ENCODE measurements around the gene CDH12. TPM values are rescaled to one million over a fixed set of nuclear protein-coding genes. Genes with fewer than 3 reads are reported as not detected.

The CDH12 gene
- total RNA-seq, 1 experiment from 2014 or later: not detected

DNA sequence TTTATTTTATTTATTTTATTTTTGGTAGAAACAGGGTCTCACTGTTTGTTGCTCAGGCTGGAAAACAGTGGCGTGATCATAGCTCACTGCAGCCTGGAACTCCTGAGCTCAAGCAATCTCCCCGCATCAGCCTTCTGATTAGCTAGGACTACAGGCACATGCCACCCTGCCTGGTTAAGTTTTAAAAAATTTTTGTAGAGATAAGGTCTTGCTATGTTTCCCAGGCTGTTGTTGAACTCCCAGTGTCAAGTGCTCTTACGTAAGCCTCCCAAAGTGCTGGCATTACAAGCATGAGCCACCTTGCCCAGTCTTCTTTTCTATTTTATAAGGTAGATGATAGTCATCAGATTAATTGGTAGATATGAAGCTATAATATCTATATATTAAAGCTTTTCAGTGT, 382.7 kb downstream of the CDH12 start:
- Histone ChIP-seq H3K4me1 (ENCODE audit: control insufficient read depth in 1 of 2, insufficient read depth in 2 of 2, low read length in 2 of 2) (no peaks in the 10 kb centered on the region), H2AFZ (ENCODE audit: low read depth, low read length, poor library complexity, severe bottlenecking) (no peak overlapping the region), H4K20me1 (ENCODE audit: insufficient read depth) (no peaks in the 10 kb centered on the region), H3K9me2 (ENCODE audit: insufficient read depth) (no peaks in the 10 kb centered on the region), H3K4me2 (ENCODE audit: low read length) (no peak overlapping the region), H3K9me3 (ENCODE audit: control insufficient read depth in 1 of 2, insufficient read depth in 1 of 2, low read depth in 1 of 2, low read length in 2 of 2) (peaks cover 19 to 36% of the 10 kb centered on the region in 2 experiments; a peak in 3 of 4 replicates), H3K27me3 (ENCODE audit: insufficient read depth, low read length) (no peaks in the 10 kb centered on the region), H3K9ac (ENCODE audit: low read length) (no peak overlapping the region), H3K79me2 (ENCODE audit: insufficient read depth, low read length) (no peaks in the 10 kb centered on the region), H3K4me3 (replicated peaks in 1 of 2; ENCODE audit: low read depth in 1 of 2, low read length in 2 of 2) (no peak overlapping the region), H3K27ac (ENCODE audit: low read depth, low read length) (no peak overlapping the region), H3K36me3 (ENCODE audit: control insufficient read depth in 1 of 2, insufficient read depth in 2 of 2, low read length in 2 of 2) (no peaks in the 10 kb centered on the region)
- ChIA-PET RAD21 (ENCODE audit: low non-redundant PET in 1 of 2, low total read pairs in 2 of 2, uncharacterized antibody in 2 of 2, unreplicated experiment in 2 of 2) (no interaction called here), POLR2A (no interaction called here), CTCF (no interaction called here)
- intact Hi-C loops (cut with micrococcal nuclease): no loop called here
- ATAC-seq: no peak
- BruUV-seq (replicated peaks): no TSS peak
- TF ChIP-seq, protein P1, sequence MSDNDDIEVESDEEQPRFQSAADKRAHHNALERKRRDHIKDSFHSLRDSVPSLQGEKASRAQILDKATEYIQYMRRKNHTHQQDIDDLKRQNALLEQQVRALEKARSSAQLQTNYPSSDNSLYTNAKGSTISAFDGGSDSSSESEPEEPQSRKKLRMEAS (IDR thresholded peaks at IDR 0.05): no peak
- TF ChIP-seq SIN3A (IDR thresholded peaks at IDR 0.05; ENCODE audit: low read depth) (no peak), RAD21 (IDR thresholded peaks at IDR 0.05; ENCODE audit: low read depth) (no peak), CBX3 (IDR thresholded peaks at IDR 0.05; ENCODE audit: low read depth) (no peak), ZFX (IDR thresholded peaks at IDR 0.05) (no peak), ZNF274 (IDR thresholded peaks at IDR 0.05; ENCODE audit: low read depth, low read length) (no peak), JUND (IDR thresholded peaks at IDR 0.05) (no peak), EZH2 (IDR thresholded peaks at IDR 0.05) (no peak), TCF7L2 (IDR thresholded peaks at IDR 0.05; ENCODE audit: borderline replicate concordance, extremely low read depth, insufficient read depth, insufficient read length) (no peak), POLR2AphosphoS5 (IDR thresholded peaks at IDR 0.05; ENCODE audit: low read depth, low read length) (no peak), FOSL1 (IDR thresholded peaks at IDR 0.05; ENCODE audit: low read depth) (no peak), ELF1 (IDR thresholded peaks at IDR 0.05; ENCODE audit: borderline replicate concordance, low read depth) (no peak), POLR2A (IDR thresholded peaks at IDR 0.05; ENCODE audit: borderline replicate concordance, extremely low read depth, insufficient read depth, insufficient read length) (no peak), CEBPB (IDR thresholded peaks at IDR 0.05; ENCODE audit: low read depth) (no peak), YY1 (IDR thresholded peaks at IDR 0.05; ENCODE audit: extremely low read depth, insufficient replicate concordance, low read depth, low read length) (no peak), EZH2phosphoT487 (IDR thresholded peaks at IDR 0.05; ENCODE audit: borderline replicate concordance) (no peak)
- TF ChIP-seq, protein P2, sequence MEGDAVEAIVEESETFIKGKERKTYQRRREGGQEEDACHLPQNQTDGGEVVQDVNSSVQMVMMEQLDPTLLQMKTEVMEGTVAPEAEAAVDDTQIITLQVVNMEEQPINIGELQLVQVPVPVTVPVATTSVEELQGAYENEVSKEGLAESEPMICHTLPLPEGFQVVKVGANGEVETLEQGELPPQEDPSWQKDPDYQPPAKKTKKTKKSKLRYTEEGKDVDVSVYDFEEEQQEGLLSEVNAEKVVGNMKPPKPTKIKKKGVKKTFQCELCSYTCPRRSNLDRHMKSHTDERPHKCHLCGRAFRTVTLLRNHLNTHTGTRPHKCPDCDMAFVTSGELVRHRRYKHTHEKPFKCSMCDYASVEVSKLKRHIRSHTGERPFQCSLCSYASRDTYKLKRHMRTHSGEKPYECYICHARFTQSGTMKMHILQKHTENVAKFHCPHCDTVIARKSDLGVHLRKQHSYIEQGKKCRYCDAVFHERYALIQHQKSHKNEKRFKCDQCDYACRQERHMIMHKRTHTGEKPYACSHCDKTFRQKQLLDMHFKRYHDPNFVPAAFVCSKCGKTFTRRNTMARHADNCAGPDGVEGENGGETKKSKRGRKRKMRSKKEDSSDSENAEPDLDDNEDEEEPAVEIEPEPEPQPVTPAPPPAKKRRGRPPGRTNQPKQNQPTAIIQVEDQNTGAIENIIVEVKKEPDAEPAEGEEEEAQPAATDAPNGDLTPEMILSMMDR (IDR thresholded peaks at IDR 0.05 in 2 of 3, conservative IDR thresholded peaks at IDR 0.05 in 1 of 3; ENCODE audit: borderline replicate concordance in 1 of 3, insufficient read depth in 1 of 3, low read depth in 2 of 3, low read length in 2 of 3): no peak
- TF ChIP-seq, protein P3, sequence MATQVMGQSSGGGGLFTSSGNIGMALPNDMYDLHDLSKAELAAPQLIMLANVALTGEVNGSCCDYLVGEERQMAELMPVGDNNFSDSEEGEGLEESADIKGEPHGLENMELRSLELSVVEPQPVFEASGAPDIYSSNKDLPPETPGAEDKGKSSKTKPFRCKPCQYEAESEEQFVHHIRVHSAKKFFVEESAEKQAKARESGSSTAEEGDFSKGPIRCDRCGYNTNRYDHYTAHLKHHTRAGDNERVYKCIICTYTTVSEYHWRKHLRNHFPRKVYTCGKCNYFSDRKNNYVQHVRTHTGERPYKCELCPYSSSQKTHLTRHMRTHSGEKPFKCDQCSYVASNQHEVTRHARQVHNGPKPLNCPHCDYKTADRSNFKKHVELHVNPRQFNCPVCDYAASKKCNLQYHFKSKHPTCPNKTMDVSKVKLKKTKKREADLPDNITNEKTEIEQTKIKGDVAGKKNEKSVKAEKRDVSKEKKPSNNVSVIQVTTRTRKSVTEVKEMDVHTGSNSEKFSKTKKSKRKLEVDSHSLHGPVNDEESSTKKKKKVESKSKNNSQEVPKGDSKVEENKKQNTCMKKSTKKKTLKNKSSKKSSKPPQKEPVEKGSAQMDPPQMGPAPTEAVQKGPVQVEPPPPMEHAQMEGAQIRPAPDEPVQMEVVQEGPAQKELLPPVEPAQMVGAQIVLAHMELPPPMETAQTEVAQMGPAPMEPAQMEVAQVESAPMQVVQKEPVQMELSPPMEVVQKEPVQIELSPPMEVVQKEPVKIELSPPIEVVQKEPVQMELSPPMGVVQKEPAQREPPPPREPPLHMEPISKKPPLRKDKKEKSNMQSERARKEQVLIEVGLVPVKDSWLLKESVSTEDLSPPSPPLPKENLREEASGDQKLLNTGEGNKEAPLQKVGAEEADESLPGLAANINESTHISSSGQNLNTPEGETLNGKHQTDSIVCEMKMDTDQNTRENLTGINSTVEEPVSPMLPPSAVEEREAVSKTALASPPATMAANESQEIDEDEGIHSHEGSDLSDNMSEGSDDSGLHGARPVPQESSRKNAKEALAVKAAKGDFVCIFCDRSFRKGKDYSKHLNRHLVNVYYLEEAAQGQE (IDR thresholded peaks at IDR 0.05; ENCODE audit: low read depth): no peak
- TF ChIP-seq, protein P4, sequence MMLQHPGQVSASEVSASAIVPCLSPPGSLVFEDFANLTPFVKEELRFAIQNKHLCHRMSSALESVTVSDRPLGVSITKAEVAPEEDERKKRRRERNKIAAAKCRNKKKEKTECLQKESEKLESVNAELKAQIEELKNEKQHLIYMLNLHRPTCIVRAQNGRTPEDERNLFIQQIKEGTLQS (IDR thresholded peaks at IDR 0.05): no peak
- TF ChIP-seq, protein P5, sequence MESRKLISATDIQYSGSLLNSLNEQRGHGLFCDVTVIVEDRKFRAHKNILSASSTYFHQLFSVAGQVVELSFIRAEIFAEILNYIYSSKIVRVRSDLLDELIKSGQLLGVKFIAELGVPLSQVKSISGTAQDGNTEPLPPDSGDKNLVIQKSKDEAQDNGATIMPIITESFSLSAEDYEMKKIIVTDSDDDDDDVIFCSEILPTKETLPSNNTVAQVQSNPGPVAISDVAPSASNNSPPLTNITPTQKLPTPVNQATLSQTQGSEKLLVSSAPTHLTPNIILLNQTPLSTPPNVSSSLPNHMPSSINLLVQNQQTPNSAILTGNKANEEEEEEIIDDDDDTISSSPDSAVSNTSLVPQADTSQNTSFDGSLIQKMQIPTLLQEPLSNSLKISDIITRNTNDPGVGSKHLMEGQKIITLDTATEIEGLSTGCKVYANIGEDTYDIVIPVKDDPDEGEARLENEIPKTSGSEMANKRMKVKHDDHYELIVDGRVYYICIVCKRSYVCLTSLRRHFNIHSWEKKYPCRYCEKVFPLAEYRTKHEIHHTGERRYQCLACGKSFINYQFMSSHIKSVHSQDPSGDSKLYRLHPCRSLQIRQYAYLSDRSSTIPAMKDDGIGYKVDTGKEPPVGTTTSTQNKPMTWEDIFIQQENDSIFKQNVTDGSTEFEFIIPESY (IDR thresholded peaks at IDR 0.05; ENCODE audit: extremely low read depth, insufficient replicate concordance, low read length): no peak
- DNase-seq (ENCODE audit: low read depth, low spot score): no peak
